Fibroblast of skin of back (primary cell): ENCODE results near the gene DENND4A.
"Not testable (repeated sequence)": the region's sequence is repeated elsewhere in the genome, so short reads cannot be mapped to it uniquely, and the experiment has no call there.

Experiments used
- DNase-seq: peaks from one replicate; pipeline ENCODE4 v3.0.0-alpha.2; 2013

DENND4A gene

GRCh38 chr15:65818927-65819562 is 27.0 kb upstream of the DENND4A start:
- peak; percentile 32 for DNase-seq

DNA sequence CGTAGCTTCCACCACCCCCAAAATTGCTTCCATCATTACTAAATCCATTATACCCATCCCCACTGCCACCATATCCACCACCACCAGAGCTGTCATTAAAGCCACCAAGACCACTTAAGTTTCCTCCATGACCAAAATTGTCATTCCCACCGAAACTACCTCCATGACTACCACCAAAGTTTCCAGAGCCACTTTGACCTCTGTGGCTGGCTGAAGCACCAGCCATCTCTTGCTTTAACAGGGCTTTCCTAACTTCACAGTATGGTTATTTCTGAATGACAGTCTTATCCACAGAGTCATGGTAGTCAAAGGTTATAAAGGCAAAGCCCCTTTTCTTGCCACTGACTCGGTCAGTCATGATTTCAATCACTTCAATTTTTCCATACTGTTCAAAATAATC is 24.3 kb upstream of the DENND4A start:
- no peak for DNase-seq

GRCh38 chr15:65816008-65816407 is 23.9 kb upstream of the DENND4A start:
- DNase-seq: not testable (repeated sequence)

- not testable (repeated sequence) for DNase-seq
These were observed 22.2 kb upstream of the DENND4A start for GRCh38 chr15:65814271-65814670.

DNA sequence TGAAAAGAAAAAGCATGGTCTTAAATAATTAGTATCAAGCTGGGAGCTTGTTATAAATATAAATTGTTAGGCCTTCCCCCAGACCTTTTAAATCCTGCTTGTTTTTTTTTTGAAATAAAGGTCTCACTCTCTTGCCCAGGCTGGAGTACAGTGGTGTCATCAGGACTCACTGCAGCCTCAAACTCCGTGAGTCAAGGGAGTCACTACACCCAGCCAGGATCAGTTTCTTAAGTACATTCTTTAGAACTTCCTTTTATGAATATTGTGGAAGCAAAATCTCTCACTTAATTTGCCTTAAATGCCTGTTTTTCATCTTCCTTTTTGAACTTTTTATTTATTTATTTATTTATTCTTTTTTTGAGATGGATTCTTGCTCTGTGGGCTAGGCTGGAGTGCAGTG is 20.8 kb upstream of the DENND4A start:
- DNase-seq: no peak

DNA sequence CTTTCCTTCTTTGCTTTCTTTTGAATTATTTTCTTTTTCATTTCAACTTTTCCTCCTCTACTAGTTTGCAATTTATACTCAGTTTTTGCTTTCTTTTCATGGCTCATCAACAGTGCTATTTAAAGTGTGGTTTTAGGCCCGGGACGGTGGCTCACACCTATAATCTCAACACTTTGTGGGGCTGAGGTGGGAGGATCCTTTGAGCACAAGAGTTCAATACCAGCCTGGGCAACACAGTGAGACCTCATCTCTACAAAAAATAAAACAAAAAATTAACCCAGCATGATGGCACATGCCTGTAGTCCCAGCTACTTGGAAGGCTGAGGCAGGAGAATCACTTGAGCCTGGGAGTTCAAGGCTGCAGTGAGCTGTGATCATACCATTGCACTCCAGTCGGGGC is 20.4 kb upstream of the DENND4A start:
- DNase-seq: no peak

GRCh38 chr15:65811835-65812234 is 19.7 kb upstream of the DENND4A start:
- no peak for DNase-seq

GRCh38 chr15:65811011-65811733 is 19.1 kb upstream of the DENND4A start:
- not testable (repeated sequence) for DNase-seq

- no peak for DNase-seq
These were observed 14.3 kb upstream of the DENND4A start for GRCh38 chr15:65806397-65806796.

- DNase-seq: no peak
These were observed 13.1 kb upstream of the DENND4A start for GRCh38 chr15:65805019-65805745.

GRCh38 chr15:65804252-65804931 is 12.3 kb upstream of the DENND4A start:
- no peak for DNase-seq

DNA sequence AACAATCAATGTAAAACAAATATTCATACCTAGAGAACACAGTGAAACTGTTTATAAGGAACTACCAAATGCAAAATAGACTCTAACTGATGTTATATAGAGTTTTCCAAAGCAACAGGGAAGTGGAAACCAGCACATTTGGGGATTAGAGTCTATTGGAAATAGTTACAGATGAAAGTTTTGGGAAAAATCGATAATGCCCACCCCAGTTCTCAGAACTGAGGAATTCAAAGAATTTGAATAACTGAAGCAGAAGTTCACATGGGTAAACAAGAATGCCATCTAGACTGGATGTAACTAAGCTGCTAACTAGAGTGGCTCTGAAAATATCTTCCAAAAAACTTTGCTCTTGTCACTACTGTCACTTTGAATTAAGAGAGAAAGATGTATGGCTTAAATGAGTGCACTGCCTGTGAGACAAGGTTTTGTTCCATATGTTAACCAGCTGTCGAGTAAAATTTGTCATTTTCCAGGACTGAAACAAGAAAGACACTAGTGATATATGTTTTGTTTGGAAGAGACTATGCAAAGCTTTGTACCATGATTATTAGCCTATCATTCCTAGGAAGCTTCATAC is 9.2 kb upstream of the DENND4A start:
- no peak for DNase-seq

DNA sequence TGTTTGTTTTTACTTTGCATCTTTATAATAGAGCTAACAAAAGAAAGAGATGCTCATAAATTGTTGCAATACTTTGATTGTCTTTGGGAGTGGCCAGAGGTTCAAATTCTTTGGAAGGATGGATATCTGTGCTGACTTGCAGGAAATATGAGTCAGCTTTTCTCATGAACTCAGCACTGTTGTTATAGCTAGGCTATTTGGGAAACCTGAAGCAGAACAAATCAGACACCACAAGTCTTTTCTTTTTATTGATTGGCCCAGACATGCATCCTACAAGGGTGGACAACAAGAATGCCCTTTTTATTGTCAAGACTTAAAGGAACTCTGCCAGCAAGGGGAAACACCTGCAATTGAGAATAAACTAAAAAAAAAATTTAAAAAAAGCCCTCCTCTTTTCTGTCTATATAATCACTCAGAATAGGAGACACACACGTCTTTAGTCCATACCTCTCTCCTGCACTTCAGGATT is 4.6 kb upstream of the DENND4A start:
- DNase-seq: peak; percentile 48

GRCh38 chr15:65795663-65796216 is 3.6 kb upstream of the DENND4A start:
- DNase-seq: no peak

DNA sequence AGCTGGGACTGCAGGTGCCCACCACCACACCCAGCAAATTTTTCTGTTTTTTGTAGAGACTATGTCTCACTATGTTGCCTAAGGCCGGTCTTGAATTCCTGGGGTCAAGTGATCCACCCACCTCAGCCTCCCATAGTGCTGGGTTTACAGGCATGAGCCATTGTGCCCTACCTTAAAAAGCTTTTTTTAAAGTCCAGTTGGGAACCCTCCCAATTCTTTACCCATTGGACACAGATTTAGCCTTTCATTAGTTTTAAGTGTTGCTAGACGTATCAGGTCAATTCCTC is 1.7 kb upstream of the DENND4A start:
- no peak for DNase-seq

DNA sequence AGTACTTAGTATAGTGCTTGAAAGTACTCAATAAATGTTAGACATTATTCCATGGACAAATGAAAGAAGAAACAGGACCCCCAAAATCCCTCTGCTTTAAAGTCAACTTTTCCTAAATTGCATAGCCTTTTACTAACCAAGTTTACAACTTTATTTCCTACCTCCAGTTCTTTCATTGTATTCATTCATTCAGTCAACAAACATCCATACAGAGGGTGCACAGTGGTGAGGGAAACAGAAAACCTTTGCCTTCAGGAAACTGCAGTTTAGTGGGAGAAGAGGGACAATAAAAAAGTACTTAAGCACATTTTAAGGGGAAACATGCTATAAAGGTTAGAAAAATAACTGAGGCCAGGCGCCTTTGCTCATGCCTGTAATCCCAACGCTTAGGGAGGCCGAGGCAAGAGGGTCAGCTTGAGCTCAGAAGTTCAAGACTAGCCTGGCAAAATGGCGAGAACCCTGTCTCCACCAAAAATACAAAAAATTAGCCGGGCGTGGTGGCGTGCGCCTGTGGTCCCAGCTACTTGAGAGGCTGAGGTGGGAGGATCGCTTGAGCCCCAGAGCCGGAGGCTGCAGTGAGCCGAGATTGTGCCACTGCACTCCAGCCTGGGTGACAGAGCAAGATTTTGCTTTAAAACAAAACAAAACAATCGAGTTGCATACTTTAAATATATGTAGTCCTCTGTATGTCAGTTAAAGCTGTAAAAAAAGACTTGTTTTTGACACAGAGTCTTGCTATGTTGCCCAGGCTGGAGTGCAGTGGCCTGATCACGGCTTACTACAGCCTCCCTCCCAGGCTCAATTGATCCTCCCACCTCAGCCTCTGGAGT is 1.1 kb upstream of the DENND4A start:
- DNase-seq: no peak

DNA sequence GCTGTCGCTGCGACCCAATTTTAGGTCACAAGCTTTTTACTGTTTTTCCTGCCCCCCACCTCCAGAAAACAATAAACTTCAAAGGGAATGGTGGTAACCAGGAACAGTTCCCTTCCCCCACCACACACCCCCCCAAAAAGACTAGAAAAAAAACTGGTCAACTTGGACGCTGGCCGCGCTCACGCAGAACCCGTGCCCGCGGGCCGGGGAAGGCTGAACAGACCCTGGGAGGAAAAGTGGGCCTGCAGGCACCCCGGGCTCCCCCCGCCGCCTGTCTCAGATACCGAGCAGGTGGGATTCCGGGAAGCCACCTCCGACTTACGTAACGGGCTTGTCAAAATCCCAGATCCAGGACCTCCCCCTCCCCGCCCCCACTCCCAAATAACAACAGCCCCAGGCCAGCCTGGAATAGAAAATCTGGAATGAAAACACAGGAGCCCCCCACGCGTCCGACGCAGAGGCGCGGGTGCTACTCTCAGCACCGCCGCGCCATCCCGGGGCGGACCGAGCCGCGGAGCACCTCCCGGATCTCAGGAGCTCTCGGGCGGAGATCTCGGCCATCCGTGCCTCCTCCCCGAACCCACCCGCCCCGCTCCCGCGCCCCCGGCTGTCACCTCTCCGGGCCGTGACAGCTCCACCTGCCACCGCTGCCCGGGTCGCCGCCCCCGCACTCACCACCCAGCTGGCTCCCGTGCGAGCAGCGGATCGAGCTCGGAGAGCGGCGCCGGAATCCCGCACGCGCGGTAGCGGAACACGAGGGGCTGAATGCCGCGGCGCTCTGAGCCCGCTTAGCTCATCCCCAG is 557 bp downstream of the DENND4A start:
- DNase-seq: no peak

- no peak for DNase-seq
These were observed 1.3 kb downstream of the DENND4A start for GRCh38 chr15:65790694-65791334.

DNA sequence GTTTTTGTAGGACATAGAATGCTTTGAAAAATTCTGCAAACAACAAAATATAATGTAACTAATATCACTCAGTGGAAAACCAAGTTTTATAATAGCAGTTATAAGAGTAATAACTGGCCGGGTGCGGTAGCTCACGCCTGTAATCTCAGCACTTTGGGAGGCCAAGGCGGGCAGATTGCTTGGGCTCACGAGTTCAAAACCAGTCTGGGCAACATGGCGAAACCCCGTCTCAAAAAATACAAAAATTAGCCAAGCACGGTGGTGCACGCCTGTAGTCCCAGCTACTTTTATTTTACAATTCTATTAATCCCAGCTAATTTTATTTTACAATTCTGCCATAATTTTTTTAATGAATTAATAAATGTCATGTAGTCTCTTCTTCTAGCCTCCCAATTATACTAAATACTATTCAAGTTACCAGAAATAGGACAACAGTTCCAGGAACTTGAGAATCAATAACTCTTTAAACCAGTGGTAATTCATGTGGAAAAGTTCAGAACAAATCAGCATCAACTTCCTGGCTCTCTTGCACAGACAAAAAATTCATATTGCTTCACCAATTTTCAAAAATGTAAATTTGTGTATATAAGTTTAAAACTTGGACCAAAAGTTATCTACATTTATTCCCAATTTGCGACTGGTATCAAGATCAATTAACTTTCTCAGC is 2.2 kb downstream of the DENND4A start:
- DNase-seq: no peak

- DNase-seq: no peak
These were observed 3.0 kb downstream of the DENND4A start for GRCh38 chr15:65789105-65789504.
